Measurements from ENCODE around the gene PYCARD.

GRCh38 chr16:31200821-31201568 is 1.6 kb downstream of the PYCARD start:
- TF ChIP-seq, protein P1, sequence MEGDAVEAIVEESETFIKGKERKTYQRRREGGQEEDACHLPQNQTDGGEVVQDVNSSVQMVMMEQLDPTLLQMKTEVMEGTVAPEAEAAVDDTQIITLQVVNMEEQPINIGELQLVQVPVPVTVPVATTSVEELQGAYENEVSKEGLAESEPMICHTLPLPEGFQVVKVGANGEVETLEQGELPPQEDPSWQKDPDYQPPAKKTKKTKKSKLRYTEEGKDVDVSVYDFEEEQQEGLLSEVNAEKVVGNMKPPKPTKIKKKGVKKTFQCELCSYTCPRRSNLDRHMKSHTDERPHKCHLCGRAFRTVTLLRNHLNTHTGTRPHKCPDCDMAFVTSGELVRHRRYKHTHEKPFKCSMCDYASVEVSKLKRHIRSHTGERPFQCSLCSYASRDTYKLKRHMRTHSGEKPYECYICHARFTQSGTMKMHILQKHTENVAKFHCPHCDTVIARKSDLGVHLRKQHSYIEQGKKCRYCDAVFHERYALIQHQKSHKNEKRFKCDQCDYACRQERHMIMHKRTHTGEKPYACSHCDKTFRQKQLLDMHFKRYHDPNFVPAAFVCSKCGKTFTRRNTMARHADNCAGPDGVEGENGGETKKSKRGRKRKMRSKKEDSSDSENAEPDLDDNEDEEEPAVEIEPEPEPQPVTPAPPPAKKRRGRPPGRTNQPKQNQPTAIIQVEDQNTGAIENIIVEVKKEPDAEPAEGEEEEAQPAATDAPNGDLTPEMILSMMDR (IDR thresholded peaks at IDR 0.05; ENCODE audit: low read depth, low read length), result peak; percentile 39
- no peak for TF ChIP-seq EZH2phosphoT487 (IDR thresholded peaks at IDR 0.05; ENCODE audit: low read depth)
